Astrocyte of the hippocampus (primary cell): ENCODE measurements around the gene TACC2.

Source experiments
- DNase-seq: peaks from one replicate; pipeline ENCODE4 v3.0.0; 2011; ENCODE audit warnings: low read depth, low spot score

TACC2 gene

DNA sequence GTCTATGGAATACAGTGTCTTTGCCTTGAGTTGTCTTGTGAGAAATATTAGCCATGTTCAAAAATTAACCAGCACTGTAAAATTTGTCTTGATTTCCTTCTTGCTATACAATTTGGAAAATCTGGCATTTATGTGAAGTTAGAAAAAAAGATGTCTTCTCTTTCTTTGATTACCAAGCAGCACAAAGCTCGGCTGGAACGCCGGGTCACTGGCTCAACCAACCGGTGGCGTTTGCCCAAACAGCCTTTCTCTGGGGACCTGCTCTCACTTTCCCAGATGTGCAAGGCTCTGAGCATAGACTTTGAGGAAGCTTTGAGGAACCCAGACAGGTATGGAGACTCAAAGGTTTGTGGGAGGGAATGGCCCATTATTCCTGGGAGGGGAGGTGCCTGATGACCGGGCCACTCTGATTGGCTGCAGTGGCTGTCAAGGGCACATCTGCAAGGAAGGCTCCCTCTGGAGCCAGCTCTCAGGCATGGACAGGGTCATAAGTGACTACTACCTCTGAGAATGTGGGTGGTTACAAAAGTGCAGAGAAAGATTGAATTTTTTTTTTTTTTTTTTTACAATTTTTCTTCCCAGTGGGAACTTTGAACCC lies 287.7 kb downstream of the TACC2 start:
- peak; percentile 39 for DNase-seq

DNA sequence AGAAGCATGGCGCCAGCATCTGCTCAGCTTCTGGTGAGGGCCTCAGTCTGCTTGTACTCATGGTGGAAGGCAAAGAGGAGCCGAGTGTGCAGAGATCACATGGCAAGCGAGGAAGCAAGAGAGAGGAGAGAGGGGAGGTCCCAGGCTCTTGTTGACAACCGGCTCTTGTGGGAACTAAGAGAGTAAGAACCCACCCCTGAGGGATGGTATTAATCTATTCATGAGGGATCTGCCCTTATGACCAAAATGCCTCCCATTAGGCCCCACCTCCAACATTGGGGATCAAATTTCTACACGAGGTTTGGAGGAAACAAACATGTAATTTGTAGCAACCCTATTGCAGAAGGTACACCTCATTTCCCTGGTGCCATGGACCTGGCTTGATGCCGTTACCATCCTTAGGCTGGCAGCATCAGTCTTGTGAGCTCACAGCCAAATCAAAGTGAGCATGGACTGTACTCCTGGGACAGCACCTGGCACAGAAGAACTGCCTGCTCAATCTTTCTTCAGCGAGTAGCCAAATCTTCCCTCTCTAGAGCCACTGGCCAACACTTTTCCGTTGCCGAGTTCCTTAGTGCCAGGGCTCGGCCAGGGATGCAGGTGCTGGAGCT lies 288.7 kb downstream of the TACC2 start:
- no peak for DNase-seq

DNA sequence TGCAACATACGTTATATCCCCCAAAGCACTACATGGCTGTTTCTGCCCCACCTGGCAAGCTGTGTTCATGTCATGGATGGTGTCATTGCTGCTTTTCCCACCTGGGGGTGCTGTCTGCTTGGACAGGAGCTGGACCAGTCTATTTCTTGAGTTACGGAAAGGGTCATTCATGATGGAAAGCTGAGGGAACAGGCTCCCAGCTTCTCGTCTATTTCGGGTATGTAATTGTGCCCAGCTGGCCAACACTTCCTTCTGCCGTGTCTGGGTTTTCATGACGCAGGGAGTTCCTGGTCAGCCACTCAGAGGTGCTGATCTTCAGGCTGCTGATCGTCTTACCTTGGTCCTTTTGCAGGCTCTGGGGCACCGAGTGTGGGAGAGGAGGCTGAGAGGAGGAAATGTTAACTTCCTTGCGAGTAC lies 290.8 kb downstream of the TACC2 start:
- DNase-seq = peak; percentile 67

DNA sequence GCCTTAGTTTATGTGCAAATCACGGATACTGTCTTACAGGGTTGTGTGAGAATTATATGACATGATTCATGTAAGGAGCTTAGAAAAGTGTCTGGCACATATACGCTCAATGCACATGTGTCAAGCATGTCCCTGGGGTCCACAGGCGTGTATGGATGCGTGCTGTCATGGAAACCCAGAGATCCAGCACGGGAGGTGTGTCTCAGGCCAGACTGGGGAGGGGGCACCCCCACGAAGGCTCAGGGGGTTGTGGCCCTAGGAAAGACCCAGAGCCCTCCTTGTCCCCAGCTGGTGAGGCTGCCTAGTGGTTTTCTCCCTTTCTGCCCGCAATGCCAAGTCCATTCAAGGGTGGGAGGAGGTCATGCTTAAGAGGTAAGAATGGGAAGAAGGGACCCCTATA lies 291.2 kb downstream of the TACC2 start:
- DNase-seq = no peak

DNA sequence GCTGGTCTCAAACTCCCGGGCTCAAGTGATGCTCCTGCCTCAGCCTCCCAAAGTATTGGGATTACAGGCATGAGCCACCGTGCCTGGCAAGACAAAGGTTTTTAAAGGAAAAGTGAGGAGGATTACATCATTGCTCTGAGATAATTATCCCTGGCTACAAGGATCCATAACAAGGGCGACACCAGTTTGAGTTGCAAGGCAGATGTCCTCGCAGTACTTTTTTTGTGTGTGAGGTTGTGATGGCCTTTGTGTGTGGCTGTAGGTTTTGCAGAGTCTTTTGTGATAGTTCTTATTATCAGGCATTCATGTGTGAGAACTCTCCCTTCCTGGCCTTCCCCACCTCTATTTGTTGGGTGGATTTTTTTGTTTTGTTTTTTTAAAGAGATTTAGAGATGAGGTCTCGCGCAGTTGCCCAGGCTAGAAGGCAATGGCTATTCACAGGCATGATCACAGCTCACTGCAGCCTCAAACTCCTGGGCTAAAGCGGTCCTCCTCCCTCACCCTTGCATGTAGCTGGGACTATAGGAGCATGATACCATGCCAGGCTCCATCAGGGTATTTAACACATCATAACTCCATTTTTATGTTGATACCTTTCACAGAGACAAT lies 292.2 kb downstream of the TACC2 start:
- DNase-seq = no peak

DNA sequence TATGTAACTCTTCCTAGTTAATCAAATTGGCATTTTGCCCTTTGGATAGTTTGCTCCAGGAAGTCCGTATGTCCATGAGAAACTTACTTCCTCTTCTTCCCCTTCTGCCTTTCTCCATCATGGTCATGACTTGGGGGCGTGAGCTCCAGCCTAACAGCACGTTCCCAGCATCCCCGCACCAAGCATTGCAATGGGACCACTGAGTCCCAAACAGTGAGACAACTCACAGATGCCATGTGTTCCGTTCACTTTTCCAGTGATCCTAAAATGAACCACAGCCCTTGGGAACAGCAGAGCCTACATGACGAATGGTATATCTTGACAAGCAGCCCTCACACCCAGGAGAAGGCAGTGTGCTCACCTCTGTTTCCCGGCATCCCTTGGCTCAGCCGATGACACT lies 292.8 kb downstream of the TACC2 start:
- DNase-seq = no peak

DNA sequence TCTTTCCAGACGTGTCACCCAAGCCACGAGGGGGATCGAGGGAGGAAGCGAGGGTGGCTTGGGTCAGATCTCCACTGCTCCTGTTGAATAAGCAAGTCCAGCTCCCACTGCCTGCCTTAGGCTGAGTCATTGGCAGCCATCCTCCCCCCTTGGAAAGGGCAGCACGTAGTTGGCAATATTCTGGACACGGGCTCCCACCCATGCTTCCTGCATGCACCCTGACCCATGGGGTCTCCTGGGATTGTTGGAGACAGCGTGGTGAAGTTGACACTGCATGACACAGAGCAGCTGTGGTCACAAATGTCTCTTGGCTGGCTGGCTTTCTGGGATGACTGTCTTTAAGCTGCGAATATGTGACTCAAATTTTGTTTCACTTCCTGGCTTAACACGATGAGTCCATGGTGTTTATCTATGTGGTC lies 293.3 kb downstream of the TACC2 start:
- DNase-seq = peak; percentile 40

DNA sequence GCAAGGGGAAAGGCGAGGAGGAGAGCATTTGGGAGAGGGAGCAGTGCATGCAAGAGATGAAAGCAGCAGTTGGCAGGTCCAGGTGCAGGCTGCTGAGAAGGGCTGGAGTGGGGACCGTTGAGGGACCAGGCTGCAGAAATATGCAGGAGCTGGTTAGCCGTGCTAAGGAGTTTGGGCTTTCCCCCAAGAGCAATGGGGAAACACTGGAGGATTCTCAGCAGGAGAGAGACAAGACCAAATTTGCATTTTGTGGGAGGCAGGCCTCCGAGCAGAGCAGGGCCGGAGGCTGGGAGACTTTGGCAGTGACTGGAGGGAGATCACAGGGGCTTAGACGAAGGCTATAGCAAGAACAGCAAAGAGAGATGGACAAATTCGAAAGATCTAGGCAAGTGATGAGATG lies 293.9 kb downstream of the TACC2 start:
- DNase-seq = no peak

DNA sequence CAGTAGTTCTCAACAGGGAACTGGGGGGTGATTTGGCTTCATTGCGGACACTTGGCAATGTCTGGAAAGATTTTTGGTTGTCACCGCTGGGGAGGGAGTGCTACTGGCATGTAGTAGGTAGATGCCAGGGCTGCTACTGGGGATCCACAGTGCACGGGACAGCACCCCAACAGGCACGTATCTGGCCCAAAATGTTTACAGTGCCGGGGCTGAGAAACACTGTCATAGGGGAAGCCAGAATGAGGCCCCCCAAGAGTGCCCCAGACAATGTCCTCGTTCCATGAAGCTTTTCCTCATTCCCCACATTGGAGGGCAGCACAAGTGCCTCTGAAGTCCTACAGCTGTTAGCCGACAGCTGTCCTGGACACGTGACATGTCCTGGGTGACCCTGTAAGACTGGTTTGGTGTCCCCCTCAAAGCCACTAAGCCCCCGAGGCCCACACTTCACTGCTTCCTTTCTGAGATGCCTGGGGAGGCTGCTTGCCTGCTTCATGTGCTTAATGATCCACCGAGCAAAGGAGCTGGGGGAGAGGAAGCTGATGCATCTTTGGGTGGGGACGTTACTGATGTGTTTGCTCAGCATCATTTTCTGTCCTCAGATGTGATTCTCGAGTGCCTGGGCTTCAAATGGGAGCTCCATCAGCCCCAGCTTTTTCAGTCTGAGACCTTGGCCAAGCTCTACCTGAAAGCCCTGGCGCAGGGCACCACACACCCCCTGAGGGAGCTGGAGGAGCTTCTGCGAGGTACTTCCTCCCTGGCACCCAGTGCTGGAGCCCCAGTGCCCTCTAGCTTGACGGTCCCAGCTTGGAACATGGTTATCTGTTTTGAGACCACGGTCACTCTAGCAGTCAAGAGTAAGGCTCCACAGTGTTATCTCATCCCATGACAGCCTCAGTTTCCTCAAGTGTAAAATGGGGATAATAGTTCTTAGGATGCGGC lies 296.8 kb downstream of the TACC2 start:
- no peak for DNase-seq

DNA sequence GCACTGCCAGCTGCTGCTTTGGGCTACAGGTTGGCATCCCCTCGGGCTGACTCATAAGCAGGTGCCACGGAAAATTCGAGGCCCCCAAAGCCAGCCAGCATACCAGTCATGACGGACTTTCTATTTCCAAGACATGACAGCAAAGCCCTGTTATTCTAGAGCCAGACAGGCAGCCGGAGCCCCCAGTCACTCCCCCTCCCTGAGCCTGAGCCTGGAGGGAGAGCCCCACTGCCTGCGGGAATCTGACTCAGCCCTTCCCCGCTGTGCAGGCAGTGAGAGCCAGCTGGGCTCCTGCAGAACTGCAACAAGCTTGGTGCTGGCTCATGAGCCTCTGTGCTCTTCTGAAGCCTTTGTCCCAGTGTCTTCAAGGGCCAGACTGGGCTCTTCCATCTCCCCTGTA lies 297.9 kb downstream of the TACC2 start:
- DNase-seq = peak; percentile 94

DNA sequence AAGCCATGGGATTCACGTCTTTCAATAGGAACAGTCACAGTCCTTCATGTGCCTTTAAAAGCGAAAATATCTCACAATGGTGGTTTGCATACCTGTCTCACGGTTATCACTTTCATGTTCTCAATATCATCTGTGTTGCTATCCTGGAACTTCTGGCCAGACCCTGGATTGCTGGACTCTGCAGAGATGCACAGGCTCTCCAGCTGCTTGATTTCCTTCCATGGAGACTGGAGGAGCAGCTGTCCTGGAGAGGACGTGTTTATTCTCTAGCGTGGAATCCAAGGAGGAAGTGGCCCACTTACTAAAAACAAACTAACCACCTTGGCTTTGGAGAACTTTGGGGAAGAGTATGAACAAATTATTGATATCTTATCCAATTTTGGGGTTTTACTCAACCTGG lies 298.6 kb downstream of the TACC2 start:
- DNase-seq = no peak

DNA sequence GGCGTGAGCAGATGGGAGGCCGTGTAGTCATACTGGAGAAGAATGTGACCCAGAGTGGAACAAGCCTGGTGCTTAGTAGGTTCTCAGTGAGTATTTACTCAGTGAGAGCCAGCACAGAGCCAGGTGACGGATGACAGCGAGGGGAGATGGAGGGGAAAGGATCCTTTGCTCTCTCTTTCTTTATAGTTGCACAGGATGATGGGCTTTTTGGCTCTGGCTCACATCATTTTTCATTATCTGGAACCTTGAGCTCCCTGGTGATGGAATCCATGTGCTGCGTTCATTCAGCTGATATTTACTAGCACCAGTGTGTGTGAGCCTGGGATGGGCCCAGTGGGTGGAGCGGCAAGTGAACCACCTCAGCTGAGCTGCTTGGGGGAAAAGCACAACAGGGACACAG lies 299.3 kb downstream of the TACC2 start:
- DNase-seq = no peak

DNA sequence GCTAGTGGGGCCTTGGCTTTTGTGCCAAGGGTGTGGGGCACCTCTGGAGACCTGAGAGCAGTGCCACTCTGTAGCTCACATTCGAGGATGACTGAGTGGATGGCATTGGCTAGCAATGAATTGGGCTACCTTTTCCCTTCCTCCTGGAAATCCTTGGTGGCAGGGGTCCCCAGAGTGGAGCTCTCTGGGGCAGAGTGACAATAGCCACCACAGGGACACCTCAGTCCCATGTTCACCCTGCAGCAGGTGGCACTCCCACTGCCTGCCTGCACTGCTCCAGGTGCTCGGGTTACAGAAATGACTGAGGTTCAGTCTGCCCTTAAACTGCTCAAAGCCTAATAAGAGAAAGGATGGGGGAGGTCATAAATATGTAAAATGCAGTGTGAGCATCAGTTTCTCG lies 300.0 kb downstream of the TACC2 start:
- no peak for DNase-seq

DNA sequence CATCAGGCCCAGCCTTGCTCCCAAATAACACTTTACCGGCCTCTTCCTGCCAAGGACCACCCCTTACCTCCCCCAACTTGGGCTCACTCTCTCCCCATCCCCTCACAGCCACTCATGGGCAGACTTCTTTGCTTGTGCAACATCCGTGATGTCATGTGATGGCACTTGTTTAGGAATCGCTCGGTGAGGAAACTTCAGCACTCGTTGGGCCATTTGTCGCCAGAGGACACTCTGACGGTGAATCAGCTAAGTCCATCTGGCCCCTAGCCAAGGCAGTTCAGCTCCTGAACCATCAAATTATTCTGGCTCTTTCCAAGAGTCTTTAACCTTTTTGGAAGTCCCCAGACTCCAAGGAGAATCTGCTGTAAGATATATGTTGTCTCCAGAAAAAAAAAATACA lies 301.4 kb downstream of the TACC2 start:
- DNase-seq = no peak

DNA sequence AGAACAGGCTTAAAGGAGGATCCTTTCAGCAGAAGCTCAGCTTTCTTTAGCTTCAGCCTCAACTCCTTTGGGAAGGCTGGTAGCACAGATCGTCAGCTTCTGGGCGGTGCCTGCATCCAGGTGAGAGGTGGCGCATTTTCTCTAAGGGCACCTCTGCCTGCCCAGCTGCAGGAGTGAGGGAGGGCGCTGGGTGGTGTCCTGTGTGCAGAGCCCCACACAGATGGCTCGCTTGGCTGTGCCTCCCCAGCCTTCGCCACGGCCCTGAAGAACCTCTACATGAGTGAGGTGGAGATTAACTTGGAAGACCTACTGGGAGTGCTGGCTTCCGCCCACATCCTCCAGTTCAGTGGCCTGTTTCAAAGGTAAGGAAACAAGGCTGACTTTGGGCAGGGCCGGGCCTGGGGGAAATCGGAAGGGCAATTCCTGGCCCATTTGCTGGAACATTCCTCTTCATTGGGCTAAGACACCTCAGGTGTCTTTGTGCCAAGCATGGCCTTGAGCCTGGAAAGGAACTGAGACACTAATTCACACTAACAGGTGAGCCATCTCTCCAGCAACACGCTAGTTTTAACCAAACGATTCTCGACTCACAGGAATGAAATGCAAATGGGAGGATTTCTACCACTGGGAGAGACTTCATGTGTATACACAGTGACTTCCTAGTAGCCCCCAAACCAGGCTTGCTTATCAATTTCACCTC lies 302.0 kb downstream of the TACC2 start:
- no peak for DNase-seq

DNA sequence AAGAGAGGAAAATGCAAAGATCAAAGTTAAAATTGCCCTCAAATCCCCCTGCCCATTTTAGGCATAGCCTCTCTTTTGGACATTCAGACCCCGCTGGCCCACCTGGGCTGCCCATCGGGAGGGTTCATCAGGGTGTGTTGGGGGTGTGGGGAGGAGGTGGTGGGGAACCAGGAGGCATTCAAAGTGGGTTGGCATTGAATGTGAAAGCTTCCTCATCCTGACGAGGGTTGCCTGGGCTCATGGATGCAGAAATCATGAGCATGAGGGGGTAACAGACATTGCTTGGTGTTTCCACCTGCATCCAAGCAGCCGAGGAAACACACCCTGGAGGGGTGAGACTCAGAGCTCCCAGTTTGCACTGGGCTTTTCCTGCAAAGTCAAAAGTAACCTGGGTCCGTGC lies 302.8 kb downstream of the TACC2 start:
- no peak for DNase-seq

DNA sequence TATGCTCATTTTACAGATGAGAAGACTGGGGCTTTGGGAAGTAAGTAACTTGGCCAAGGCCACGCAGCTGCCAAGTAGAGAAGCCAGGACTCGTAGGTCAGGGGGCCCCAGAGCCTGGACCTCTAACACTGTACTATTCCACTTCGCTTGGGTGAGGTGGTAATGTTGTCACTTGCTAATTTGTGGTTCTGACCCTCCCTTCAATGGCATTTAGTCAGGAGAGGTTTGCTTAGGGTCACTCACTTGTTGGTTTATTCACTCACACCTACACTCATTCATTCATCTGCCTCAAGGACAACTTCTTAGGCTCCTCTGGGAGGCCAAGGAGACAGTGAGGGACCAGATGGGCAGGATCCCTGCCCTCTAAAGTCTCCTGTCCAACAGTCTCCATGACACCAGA lies 303.4 kb downstream of the TACC2 start:
- no peak for DNase-seq

DNA sequence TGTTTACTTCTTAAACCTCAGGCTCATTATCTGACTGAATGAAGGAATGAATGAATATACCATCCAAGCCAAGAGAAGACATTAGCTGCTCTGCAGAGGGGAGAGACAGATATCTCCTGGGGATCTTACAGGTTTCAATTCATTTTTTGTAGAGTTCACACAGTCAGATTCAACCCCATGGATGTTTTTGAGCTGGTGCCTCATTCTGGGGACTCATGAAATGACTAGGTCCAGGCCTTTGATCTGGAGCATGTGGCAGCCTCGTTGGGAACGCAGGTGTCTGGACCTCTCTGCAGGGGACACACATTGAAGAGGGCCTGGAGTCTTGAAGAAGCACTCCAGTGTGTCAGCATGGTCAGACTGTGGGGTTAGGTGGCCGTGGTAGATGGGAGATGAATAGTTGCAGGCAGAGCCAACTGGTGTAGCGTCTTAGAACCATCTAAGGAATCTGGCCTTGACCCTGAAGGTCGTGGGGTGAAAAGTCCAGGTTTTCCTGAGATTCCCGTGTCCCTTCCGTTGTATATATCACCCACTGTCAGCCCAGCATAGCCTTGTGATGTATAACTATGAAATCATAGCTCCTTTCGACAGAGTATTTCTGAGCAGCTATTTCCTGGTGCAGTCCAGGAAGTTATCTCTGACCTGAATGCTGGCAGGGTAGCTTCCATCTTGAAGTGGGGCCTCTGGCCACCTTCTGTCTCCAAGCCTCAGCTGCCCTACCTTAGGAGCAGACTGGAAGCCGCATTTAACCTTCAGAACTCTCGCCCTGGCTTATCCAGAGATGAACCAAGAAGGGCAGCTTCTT lies 304.4 kb downstream of the TACC2 start:
- no peak for DNase-seq

DNA sequence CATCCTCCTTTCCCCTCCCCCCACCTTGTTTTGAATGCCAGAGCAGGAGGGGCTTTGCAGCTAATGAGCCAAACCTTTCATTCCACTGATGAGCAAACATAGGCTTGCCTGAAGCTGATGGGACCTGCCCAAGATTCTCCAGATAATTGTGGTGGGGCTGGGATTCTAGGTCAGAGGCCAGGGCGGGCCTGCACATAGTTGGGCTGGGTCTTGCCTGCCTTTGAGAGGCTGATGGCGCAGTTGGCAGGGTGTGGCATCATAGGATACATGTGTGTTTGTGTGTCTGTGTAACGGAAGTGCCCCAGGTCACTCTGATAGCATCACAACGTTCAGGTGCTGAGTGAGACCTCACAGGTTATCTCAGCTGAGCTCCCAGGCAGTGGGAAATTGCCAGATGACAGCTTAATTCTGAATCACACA lies 305.0 kb downstream of the TACC2 start:
- peak; percentile 39 for DNase-seq

DNA sequence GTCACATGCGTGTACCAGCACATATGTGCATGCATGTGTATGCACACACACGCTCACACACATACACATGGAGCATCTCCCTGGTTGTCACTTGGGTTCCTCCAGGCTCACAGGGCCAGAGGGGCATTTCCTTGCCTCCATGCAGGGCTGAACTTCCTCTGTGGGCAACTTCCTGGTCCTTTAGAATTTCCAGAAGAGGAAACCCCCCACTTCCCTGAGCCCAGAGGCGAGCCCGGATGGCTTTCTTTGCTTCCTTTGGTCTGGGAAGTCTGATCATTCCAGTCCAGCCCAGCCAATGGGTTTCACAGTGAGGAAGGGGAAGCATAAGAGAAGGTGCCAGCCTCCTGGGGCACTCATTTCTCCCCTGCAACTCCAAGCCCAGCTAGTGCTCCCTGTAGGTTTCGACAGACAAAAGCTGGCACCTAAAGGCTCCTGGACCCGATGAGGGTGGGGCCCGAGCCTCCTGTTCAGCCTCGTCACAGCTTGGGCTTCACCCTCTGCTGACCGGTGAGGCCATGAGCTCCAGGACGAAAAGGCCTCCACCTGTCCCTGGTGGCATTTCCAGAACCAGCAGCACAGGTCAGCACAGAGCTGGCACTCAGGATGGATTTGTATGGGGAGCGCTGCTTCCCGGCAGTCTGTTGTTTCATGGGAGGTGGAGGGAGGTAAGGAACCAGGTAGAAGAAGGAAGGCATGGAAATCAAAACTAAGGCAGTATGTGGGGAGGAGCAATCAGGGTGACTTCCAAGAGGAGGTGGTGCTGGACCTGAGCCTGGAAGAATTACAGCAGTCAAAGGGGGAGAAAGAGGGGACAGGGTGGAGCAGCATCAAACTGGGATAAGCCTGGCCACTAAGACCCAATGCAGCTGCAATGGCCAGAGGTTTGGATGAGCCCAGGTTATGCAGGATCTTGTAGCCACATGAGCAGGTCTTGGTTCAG lies 305.8 kb downstream of the TACC2 start:
- DNase-seq = no peak
